GM21423 (cell line): Measurements from ENCODE around the gene UBL7.

Experiments
- ATAC-seq: cut with Tn5 transposase; IDR thresholded peaks from one replicate; pipeline ENCODE4 v1.9.1; 2021; ENCODE audit warnings: mild to moderate bottlenecking, moderate library complexity; ENCODE audit not compliant: unreplicated experiment

UBL7 gene

GRCh38 chr15:74424901-74425528 lies 35.9 kb downstream of the UBL7 start:
- no peak for ATAC-seq

- ATAC-seq: no peak
Observed at GRCh38 chr15:74423431-74424257, 37.3 kb downstream of the UBL7 start.

- no peak for ATAC-seq
Observed at GRCh38 chr15:74422652-74423430, 38.1 kb downstream of the UBL7 start.

GRCh38 chr15:74422265-74422651 lies 38.7 kb downstream of the UBL7 start:
- no peak for ATAC-seq

- ATAC-seq: no peak
Observed at GRCh38 chr15:74421302-74422245, 39.4 kb downstream of the UBL7 start.

GRCh38 chr15:74420193-74420905 lies 40.6 kb downstream of the UBL7 start:
- ATAC-seq: no peak

GRCh38 chr15:74419432-74419831 lies 41.5 kb downstream of the UBL7 start:
- ATAC-seq: no peak

- no peak for ATAC-seq
Observed at GRCh38 chr15:74418575-74419338, 42.2 kb downstream of the UBL7 start.

- ATAC-seq: no peak
Observed at GRCh38 chr15:74417670-74418069, 43.3 kb downstream of the UBL7 start.

GRCh38 chr15:74417225-74417624 lies 43.7 kb downstream of the UBL7 start:
- no peak for ATAC-seq

GRCh38 chr15:74415966-74416916 lies 44.7 kb downstream of the UBL7 start:
- ATAC-seq: no peak

- no peak for ATAC-seq
Observed at GRCh38 chr15:74414603-74415338, 46.2 kb downstream of the UBL7 start.

- ATAC-seq: no peak
Observed at GRCh38 chr15:74414081-74414580, 46.8 kb downstream of the UBL7 start.

- no peak for ATAC-seq
Observed at GRCh38 chr15:74413350-74414080, 47.4 kb downstream of the UBL7 start.

- no peak for ATAC-seq
Observed at GRCh38 chr15:74412159-74412558, 48.8 kb downstream of the UBL7 start.

- ATAC-seq: no peak
Observed at GRCh38 chr15:74411686-74412085, 49.3 kb downstream of the UBL7 start.

- no peak for ATAC-seq
Observed at GRCh38 chr15:74410502-74410901, 50.5 kb downstream of the UBL7 start.
